ENCODE data around the gene CCDC71. TPM values are rescaled to one million over a fixed set of nuclear protein-coding genes. Genes with fewer than 3 reads are reported as not detected.
A peak's percentile ranks its signal among the peaks of the same experiment; 100 is the strongest.

The CCDC71 gene
- total RNA-seq, result 10 to 100 TPM; 30.4 to 38.3 (median 36.3) TPM

- peak within 1 kb of the TSS; percentile 80 to 96 (median 92) for H3K4me3 ChIP-seq
- peak within 1 kb of the TSS; percentile 86 to 95 (median 92) for H3K27ac ChIP-seq
- peak; percentile 33 to 39 for DNase-seq (ENCODE audit: low spot score in 2 of 2)
- 4 to 12% methylated on average over 25 to 50 of the region's 69 CpGs for WGBS, 2 donors
- H3K9me3 ChIP-seq, result no peaks in the 10 kb centered on the region
- H3K4me1 ChIP-seq, result peaks cover 0 to 50% (median 12%) of the 10 kb centered on the region in 4 donors
- peak; percentile 19 to 57 for TF ChIP-seq POLR2A (IDR thresholded peaks at IDR 0.05)
- peak in 1 of 2 donors; percentile 79 for TF ChIP-seq EP300 (IDR thresholded peaks at IDR 0.05)
- TF ChIP-seq CTCF (IDR thresholded peaks at IDR 0.05), result no peak
- peaks cover 0 to 32% (median 0%) of the 10 kb centered on the region in 3 donors for H3K36me3 ChIP-seq
- H3K27me3 ChIP-seq, result no peaks in the 10 kb centered on the region
These were observed at the start of gene CCDC71 for GRCh38 chr3:49165771-49166751. Gene CCDC71 (minus strand): TSS chr3:49166331. CDS start chr3:49164208, 2,123 bp downstream.

- Histone ChIP-seq H3K9me3 (no peaks in the 10 kb centered on the region), H3K27ac (no peak overlapping the region), H3K36me3 (no peaks in the 10 kb centered on the region), H3K27me3 (no peaks in the 10 kb centered on the region), H3K4me3 (no peak overlapping the region), H3K4me1 (peaks cover 0 to 7% (median 3%) of the 10 kb centered on the region in 4 donors)
- TF ChIP-seq POLR2A (IDR thresholded peaks at IDR 0.05) (no peak), EP300 (IDR thresholded peaks at IDR 0.05) (no peak), CTCF (IDR thresholded peaks at IDR 0.05) (no peak)
- whole genome bisulfite sequencing, 2 donors, result 81 to 98% methylated on average over 2 of the region's 2 CpGs
- DNase-seq (ENCODE audit: low spot score in 2 of 2), result no peak
These were observed 47.9 kb upstream of the CCDC71 start for GRCh38 chr3:49213998-49214397.

- peaks cover 0 to 6% (median 2%) of the 10 kb centered on the region in 4 donors for H3K4me1 ChIP-seq
- DNase-seq (ENCODE audit: low spot score in 2 of 2), result no peak
- WGBS, 2 donors, result 96 to 100% methylated on average over 3 to 14 of the region's 15 CpGs
- TF ChIP-seq POLR2A (IDR thresholded peaks at IDR 0.05) (no peak), EP300 (IDR thresholded peaks at IDR 0.05) (no peak), CTCF (IDR thresholded peaks at IDR 0.05) (no peak)
- H3K27me3 ChIP-seq, result no peaks in the 10 kb centered on the region
- no peak overlapping the region for H3K4me3 ChIP-seq
- no peak overlapping the region for H3K27ac ChIP-seq
- no peaks in the 10 kb centered on the region for H3K9me3 ChIP-seq
- no peaks in the 10 kb centered on the region for H3K36me3 ChIP-seq
These were observed 47.4 kb upstream of the CCDC71 start for GRCh38 chr3:49213541-49213943.

GRCh38 chr3:49199900-49200281 lies 33.8 kb upstream of the CCDC71 start:
- WGBS, 2 donors, result 65 to 80% methylated on average over 15 of the region's 15 CpGs
- peaks cover 0 to 9% (median 0%) of the 10 kb centered on the region in 4 donors for H3K4me1 ChIP-seq

More at GRCh38 chr3:49199900-49200281, 33.8 kb upstream of the CCDC71 start:
- Histone ChIP-seq H3K36me3 (no peaks in the 10 kb centered on the region), H3K9me3 (no peaks in the 10 kb centered on the region), H3K27me3 (peaks cover 0 to 7% of the 10 kb centered on the region in 2 donors), H3K4me3 (peak overlapping the region; percentile 3 to 53 (median 31)), H3K27ac (peak overlapping the region in 1 of 4 donors; percentile 33)
- TF ChIP-seq CTCF (IDR thresholded peaks at IDR 0.05), result no peak
- TF ChIP-seq EP300 (IDR thresholded peaks at IDR 0.05), result no peak
- TF ChIP-seq POLR2A (IDR thresholded peaks at IDR 0.05), result no peak
- no peak for DNase-seq (ENCODE audit: low spot score in 2 of 2)

All from tibial nerve (tissue), 4 donors.